ENCODE results near the gene GANC. TPM values are rescaled to one million over a fixed set of nuclear protein-coding genes. Genes with fewer than 3 reads are reported as not detected.
"Not testable (repeated sequence)": the region's sequence is repeated elsewhere in the genome, so short reads cannot be mapped to it uniquely, and the experiment has no call there.

Gene GANC
- total RNA-seq, 4 donors from 2014 or later: 13.6 to 53.0 (median 20.2) TPM

- no peak for TF ChIP-seq CTCF (IDR thresholded peaks at IDR 0.05)
- DNase-seq (ENCODE audit: low spot score) (no peak), ATAC-seq (ENCODE audit: low FRiP score) (no peak)
Measured at GRCh38 chr15:42283671-42284070, 10.7 kb downstream of the GANC start.

GRCh38 chr15:42284551-42284950 lies 11.6 kb downstream of the GANC start:
- DNase-seq (ENCODE audit: low spot score): no peak
- ATAC-seq (ENCODE audit: low FRiP score): no peak
- no peak for TF ChIP-seq CTCF (IDR thresholded peaks at IDR 0.05)

GRCh38 chr15:42285034-42285433 lies 12.0 kb downstream of the GANC start:
- ATAC-seq (ENCODE audit: low FRiP score): no peak
- no peak for DNase-seq (ENCODE audit: low spot score)
- no peak for TF ChIP-seq CTCF (IDR thresholded peaks at IDR 0.05)

DNA sequence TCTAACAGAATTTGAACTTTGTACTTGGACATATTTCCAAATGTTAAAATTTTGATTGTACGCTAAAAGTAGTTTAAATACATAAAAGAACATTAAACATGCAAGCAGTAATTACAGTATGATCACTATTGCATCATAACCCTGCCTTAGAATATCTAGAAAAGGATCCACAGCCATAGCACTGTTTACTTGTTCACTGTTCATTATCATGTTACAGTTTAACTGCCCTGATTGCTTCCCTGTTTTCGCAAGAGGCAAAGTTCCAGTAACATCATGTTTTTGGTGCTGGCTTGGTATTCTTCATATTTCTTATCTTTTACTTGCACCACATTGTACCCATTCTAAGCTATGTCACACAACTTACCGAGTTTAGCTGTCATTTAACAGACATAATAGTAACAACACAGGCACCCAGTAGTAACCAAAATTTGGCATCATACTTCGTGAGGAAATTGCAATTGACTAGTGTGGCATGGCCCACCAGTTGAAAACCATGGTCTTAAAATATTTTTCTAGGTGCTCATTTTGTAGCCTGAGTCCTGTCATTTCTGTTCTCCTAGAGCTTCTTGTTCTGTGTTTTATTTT lies 13.5 kb downstream of the GANC start:
- ATAC-seq (ENCODE audit: low FRiP score): no peak
- no peak for TF ChIP-seq CTCF (IDR thresholded peaks at IDR 0.05)
- DNase-seq (ENCODE audit: low spot score): no peak

GRCh38 chr15:42287931-42288330 lies 14.9 kb downstream of the GANC start:
- DNase-seq (ENCODE audit: low spot score) (no peak), ATAC-seq (ENCODE audit: low FRiP score) (no peak)
- TF ChIP-seq CTCF (IDR thresholded peaks at IDR 0.05): no peak

DNA sequence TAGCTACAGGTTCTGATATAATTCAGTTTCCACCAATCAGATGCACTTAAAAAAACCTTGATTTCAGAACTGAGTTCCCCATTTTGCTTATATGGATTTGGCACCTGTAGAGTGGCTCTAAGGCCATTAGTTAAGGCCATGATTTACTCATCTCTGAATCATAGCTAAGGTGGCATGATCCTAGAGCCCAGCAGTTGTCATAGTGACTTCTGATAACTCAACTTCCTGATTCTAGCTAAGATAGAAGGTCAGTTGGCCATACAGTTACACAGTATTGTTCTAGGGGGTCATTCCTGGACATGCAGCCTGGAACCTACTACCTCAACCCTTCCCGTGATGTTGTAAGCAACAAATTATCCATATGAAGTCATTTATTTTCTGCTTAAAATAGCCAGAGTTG lies 16.2 kb downstream of the GANC start:
- no peak for DNase-seq (ENCODE audit: low spot score)
- no peak for TF ChIP-seq CTCF (IDR thresholded peaks at IDR 0.05)
- no peak for ATAC-seq (ENCODE audit: low FRiP score)

- ATAC-seq (ENCODE audit: low FRiP score); DNase-seq (ENCODE audit: low spot score): not testable (repeated sequence)
Measured at GRCh38 chr15:42301004-42301403, 28.0 kb downstream of the GANC start.

GRCh38 chr15:42306681-42307080 lies 33.7 kb downstream of the GANC start:
- no peak for TF ChIP-seq CTCF (IDR thresholded peaks at IDR 0.05)
- ATAC-seq (ENCODE audit: low FRiP score): no peak
- DNase-seq (ENCODE audit: low spot score): no peak

Measured in omental fat pad (tissue), 4 donors.